ENCODE results near the gene IQCE.

DNA sequence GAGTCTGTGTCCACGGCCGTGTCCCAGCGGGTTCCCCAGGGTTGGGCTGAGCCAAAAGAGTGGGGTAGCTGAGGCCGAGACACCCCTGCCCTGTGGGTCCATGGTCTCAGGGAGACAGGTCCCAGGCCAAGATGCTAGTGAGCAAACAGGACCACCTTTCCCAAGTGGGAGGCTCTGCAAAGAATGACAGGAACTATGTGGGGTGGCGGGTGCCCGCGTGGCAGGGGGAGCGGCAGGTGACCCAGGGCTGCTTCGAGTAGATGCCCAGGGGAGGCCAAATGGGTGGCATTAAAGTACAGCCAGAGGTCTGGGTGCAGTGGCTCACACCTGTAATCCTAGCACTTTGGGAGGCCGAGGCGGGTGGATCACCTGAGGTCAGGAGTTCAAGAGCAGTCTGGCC is 91.2 kb downstream of the IQCE start:
- TF ChIP-seq POLR2A (IDR thresholded peaks at IDR 0.05; ENCODE audit: low read length) (no peak), GATA1 (IDR thresholded peaks at IDR 0.05; ENCODE audit: low read depth, low read length) (no peak)

Measured in erythroblast (primary cell).